DOHH2 (cell line): ENCODE data around the gene RELA.

Source experiments
- H3F3A ChIP-seq: fragments of 200-600 bp; sonication (generic), shearing (Covaris generic); 2 replicates; pipeline ENCODE4 v1.6.0; 2016; ENCODE audit warnings: antibody characterized with exemption, mild to moderate bottlenecking; ENCODE audit not compliant: control insufficient read depth, insufficient read depth
- H3K27ac ChIP-seq: fragments of 200-600 bp; sonication (generic); 2 replicates; pipeline ENCODE4 v1.5.1; 2014; ENCODE audit warnings: low read depth, mild to moderate bottlenecking, low read length, moderate library complexity
- H3K27me3 ChIP-seq: fragments of 200-600 bp; sonication (generic); 2 replicates; pipeline ENCODE4 v1.6.1; 2014; ENCODE audit warnings: mild to moderate bottlenecking, low read length, mixed read lengths; ENCODE audit not compliant: control insufficient read depth
- H3K36me3 ChIP-seq: fragments of 200-600 bp; sonication (generic); 2 replicates; pipeline ENCODE4 v1.6.1; 2014; ENCODE audit warnings: mild to moderate bottlenecking, low read length, moderate library complexity, mixed read lengths; ENCODE audit not compliant: control insufficient read depth
- H3K4me1 ChIP-seq: fragments of 200-600 bp; sonication (generic); 2 replicates; pipeline ENCODE4 v1.6.1; 2014; ENCODE audit warnings: mild to moderate bottlenecking, low read length, mixed read lengths; ENCODE audit not compliant: control insufficient read depth
- H3K4me2 ChIP-seq: fragments of 200-600 bp; sonication (generic); 2 replicates; pipeline ENCODE4 v1.6.0; 2014; ENCODE audit warnings: mild to moderate bottlenecking, low read length, moderate library complexity
- H3K4me3 ChIP-seq: fragments of 200-600 bp; sonication (generic); 2 replicates; pipeline ENCODE4 v1.5.1; 2014; ENCODE audit warnings: mild to moderate bottlenecking, low read length, mixed read lengths
- H3K79me2 ChIP-seq: fragments of 200-600 bp; sonication (generic); 2 replicates; pipeline ENCODE4 v1.6.1; 2014; ENCODE audit warnings: mild to moderate bottlenecking, low read length, mixed read lengths; ENCODE audit not compliant: control insufficient read depth
- H3K9me2 ChIP-seq: fragments of 200-600 bp; sonication (generic); replicated peaks from 2 replicates; pipeline ENCODE4 v1.6.1; 2014; ENCODE audit warnings: mild to moderate bottlenecking, low read length, mixed read lengths; ENCODE audit not compliant: control insufficient read depth
- H3K9me3 ChIP-seq: fragments of 200-600 bp; sonication (generic); 2 replicates; pipeline ENCODE4 v1.6.1; 2014; ENCODE audit warnings: antibody characterized with exemption, low read length, mixed read lengths; ENCODE audit not compliant: control insufficient read depth, insufficient read depth
- H4K20me1 ChIP-seq: fragments of 200-600 bp; sonication (generic); 2 replicates; pipeline ENCODE4 v1.6.0; 2014; ENCODE audit warnings: low read depth, mild to moderate bottlenecking, antibody characterized with exemption, low read length, moderate library complexity; ENCODE audit not compliant: control insufficient read depth, insufficient read depth
- CTCF ChIP-seq: fragments of 200-600 bp; sonication (generic); IDR thresholded peaks from one replicate; pipeline ENCODE4 v1.5.1; 2014; ENCODE audit warnings: antibody characterized with exemption, mild to moderate bottlenecking, low read depth, low read length; ENCODE audit not compliant: poor library complexity, severe bottlenecking
- EZH2phosphoT487 ChIP-seq: fragments of 200-600 bp; sonication (generic); IDR thresholded peaks from 2 replicates; pipeline ENCODE4 v1.6.1; 2017; ENCODE audit warnings: borderline replicate concordance, mild to moderate bottlenecking, antibody characterized with exemption, low read length, moderate library complexity, mixed read lengths

RELA gene

GRCh38 chr11:65619281-65619928 is 43.3 kb downstream of the RELA start:
- H3K79me2 ChIP-seq, result peaks cover 44% of the 10 kb centered on the region
- peaks cover 14% of the 10 kb centered on the region; the same call in 1 of the 2 replicates for H4K20me1 ChIP-seq

GRCh38 chr11:65618763-65619162 is 44.0 kb downstream of the RELA start:
- TF ChIP-seq EZH2phosphoT487, result no peak
- no peak for TF ChIP-seq CTCF
- Histone ChIP-seq H3K9me3 (no peaks in the 10 kb centered on the region), H3K4me2 (no peak overlapping the region), H3K4me3 (no peak overlapping the region), H3K27me3 (no peaks in the 10 kb centered on the region), H3K4me1 (peaks cover 22% of the 10 kb centered on the region), H3K9me2 (no peaks in the 10 kb centered on the region), H3K36me3 (peaks cover 76% of the 10 kb centered on the region), H3K79me2 (peaks cover 49% of the 10 kb centered on the region), H3K27ac (no peak overlapping the region), H4K20me1 (peaks cover 14% of the 10 kb centered on the region; the same call in 1 of the 2 replicates), H3F3A (no peaks in the 10 kb centered on the region; the same call in 1 of the 2 replicates)

More at GRCh38 chr11:65619281-65619928, 43.3 kb downstream of the RELA start:
- H3K36me3 ChIP-seq, result peaks cover 79% of the 10 kb centered on the region
- no peaks in the 10 kb centered on the region for H3K27me3 ChIP-seq
- H3F3A ChIP-seq, result no peaks in the 10 kb centered on the region; the same call in 1 of the 2 replicates
- H3K27ac ChIP-seq, result no peak overlapping the region
- no peak overlapping the region for H3K4me2 ChIP-seq
- H3K4me1 ChIP-seq, result peaks cover 22% of the 10 kb centered on the region
- TF ChIP-seq CTCF, result no peak
- TF ChIP-seq EZH2phosphoT487, result no peak
- no peaks in the 10 kb centered on the region for H3K9me2 ChIP-seq
- no peaks in the 10 kb centered on the region for H3K9me3 ChIP-seq
- H3K4me3 ChIP-seq, result no peak overlapping the region

- Histone ChIP-seq H3K36me3 (peaks cover 71% of the 10 kb centered on the region), H3K9me2 (no peaks in the 10 kb centered on the region), H3K79me2 (peaks cover 55% of the 10 kb centered on the region)
Measured at GRCh38 chr11:65617990-65618751, 44.5 kb downstream of the RELA start.

More at GRCh38 chr11:65617990-65618751, 44.5 kb downstream of the RELA start:
- no peak overlapping the region for H3K4me2 ChIP-seq
- H3K27me3 ChIP-seq, result no peaks in the 10 kb centered on the region
- H3K27ac ChIP-seq, result no peak overlapping the region
- TF ChIP-seq EZH2phosphoT487, result no peak
- no peaks in the 10 kb centered on the region; the same call in 1 of the 2 replicates for H3F3A ChIP-seq
- H3K4me3 ChIP-seq, result no peak overlapping the region
- peaks cover 14% of the 10 kb centered on the region; the same call in 1 of the 2 replicates for H4K20me1 ChIP-seq
- peaks cover 26% of the 10 kb centered on the region for H3K4me1 ChIP-seq
- H3K9me3 ChIP-seq, result no peaks in the 10 kb centered on the region
